Neural crest cell (in vitro differentiated cells): ENCODE data around the gene RND1. TPM values are rescaled to one million over a fixed set of nuclear protein-coding genes. Genes with fewer than 3 reads are reported as not detected.
A peak's percentile ranks its signal among the peaks of the same experiment; 100 is the strongest.

Experiments
- DNase-seq: peaks from one replicate; pipeline ENCODE4 v3.0.0; 2021; ENCODE audit warnings: low read depth, mixed read lengths, low spot score
- H3K27ac Mint-ChIP-seq: one replicate; pipeline ENCODE4 v1.8.0; 2021; ENCODE audit warnings: mild to moderate bottlenecking, mixed read lengths; ENCODE audit not compliant: unreplicated experiment
- H3K27me3 Mint-ChIP-seq: 2 replicates; pipeline ENCODE4 v1.8.0; 2021; ENCODE audit warnings: low read depth, mild to moderate bottlenecking, mixed read lengths
- H3K36me3 Mint-ChIP-seq: 2 replicates; pipeline ENCODE4 v1.8.0; 2021; ENCODE audit warnings: low read depth, mild to moderate bottlenecking, mixed read lengths
- H3K4me1 Mint-ChIP-seq: 2 replicates; pipeline ENCODE4 v1.8.0; 2021; ENCODE audit warnings: mixed read lengths
- H3K4me3 Mint-ChIP-seq: one replicate; pipeline ENCODE4 v1.8.0; 2021; ENCODE audit warnings: mild to moderate bottlenecking, mixed read lengths
- H3K9me3 Mint-ChIP-seq: 2 replicates; pipeline ENCODE4 v1.8.0; 2021; ENCODE audit warnings: mixed read lengths
- CTCF ChIP-seq: fragments of 200-600 bp; sonication (generic); conservative IDR thresholded peaks from 2 replicates; pipeline ENCODE4 v1.5.0; 2021; ENCODE audit warnings: antibody characterized with exemption, mild to moderate bottlenecking
- total RNA-seq: library from RNA; stranded (reverse); gene quantifications from 2 replicates; pipeline ENCODE4 v1.2.1, GENCODE V29; 2021

The RND1 gene
- total RNA-seq, 1 donor from 2014 or later = 4.2 TPM

DNA sequence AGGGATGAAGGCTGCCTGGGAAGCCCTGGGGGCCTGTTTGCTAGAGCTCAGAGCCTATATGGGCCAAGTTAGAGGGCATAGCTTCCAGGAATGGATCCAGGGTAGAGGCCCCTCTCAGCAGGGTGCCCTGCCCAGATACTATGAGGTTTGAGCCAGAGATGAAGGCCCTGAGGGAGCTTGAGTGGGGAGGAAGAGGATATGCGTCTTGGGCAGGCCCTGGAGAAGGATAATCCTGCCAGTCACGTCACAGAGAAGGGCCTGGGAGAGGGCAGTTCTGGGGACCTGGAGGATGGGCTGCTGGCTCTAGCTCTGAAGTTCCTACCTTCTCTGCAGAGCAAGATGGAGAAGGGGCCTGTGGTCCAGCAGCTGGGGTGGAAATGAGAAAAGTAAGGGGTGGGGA is 53.3 kb downstream of the RND1 start:
- no peak overlapping the region for H3K27ac Mint-ChIP-seq

GRCh38 chr12:48811437-48812090 is 54.1 kb downstream of the RND1 start:
- Mint-ChIP-seq H3K9me3 (no peaks in the 10 kb centered on the region), H3K4me1 (peaks cover 30% of the 10 kb centered on the region), H3K27ac (no peak overlapping the region), H3K27me3 (peaks cover 10% of the 10 kb centered on the region), H3K36me3 (no peaks in the 10 kb centered on the region), H3K4me3 (peak overlapping the region; percentile 80)
- no peak for DNase-seq
- no peak for TF ChIP-seq CTCF

More for the DNA sequence above, 53.3 kb downstream of the RND1 start:
- Mint-ChIP-seq H3K36me3 (no peaks in the 10 kb centered on the region), H3K4me1 (peaks cover 36% of the 10 kb centered on the region), H3K4me3 (peak overlapping the region; percentile 80), H3K9me3 (no peaks in the 10 kb centered on the region), H3K27me3 (peaks cover 13% of the 10 kb centered on the region)
- TF ChIP-seq CTCF = no peak
- DNase-seq = no peak

DNA sequence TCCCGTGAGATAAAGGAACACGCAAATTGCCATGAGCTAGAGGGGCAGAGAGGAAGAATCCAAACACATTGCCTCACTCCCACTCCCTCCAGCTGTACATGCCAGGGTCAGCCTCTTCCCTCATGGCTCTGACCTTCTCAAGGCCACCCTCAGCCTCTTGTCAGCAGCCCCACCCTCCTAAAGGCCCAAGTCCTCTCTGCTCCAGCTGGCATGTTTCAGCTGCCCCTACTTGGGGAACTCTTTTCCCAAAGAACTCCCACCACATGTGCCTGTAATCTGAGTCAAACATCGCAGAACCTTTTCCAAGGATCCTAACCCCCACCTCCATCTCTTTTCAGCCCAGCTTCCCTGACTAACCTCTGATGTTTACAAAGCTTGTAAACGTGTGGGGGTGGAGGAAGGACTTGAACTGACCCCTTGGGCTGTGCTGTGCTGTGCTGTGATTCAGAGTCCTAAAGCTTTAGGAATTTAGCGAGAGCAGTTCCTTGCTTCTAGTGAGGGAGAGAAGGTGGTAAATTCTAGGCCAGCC is 54.7 kb downstream of the RND1 start:
- no peak for TF ChIP-seq CTCF
- no peaks in the 10 kb centered on the region for H3K9me3 Mint-ChIP-seq
- H3K27me3 Mint-ChIP-seq = peaks cover 10% of the 10 kb centered on the region
- H3K4me1 Mint-ChIP-seq = peaks cover 25% of the 10 kb centered on the region
- no peak for DNase-seq
- no peaks in the 10 kb centered on the region for H3K36me3 Mint-ChIP-seq
- H3K4me3 Mint-ChIP-seq = peak overlapping the region; percentile 68
- no peak overlapping the region for H3K27ac Mint-ChIP-seq

GRCh38 chr12:48807981-48808380 is 57.7 kb downstream of the RND1 start:
- Mint-ChIP-seq H3K36me3 (no peaks in the 10 kb centered on the region), H3K27ac (no peak overlapping the region), H3K27me3 (peaks cover 4% of the 10 kb centered on the region), H3K9me3 (no peaks in the 10 kb centered on the region), H3K4me3 (no peak overlapping the region), H3K4me1 (peaks cover 15% of the 10 kb centered on the region)
- no peak for DNase-seq
- no peak for TF ChIP-seq CTCF

Other genes with a start within 250 kb of the RND1 start
- gene KANSL2, start 183.6 kb downstream of the RND1 start, total RNA-seq = 58.9 and 60.7 TPM in 2 replicates
- 57.0 and 58.3 TPM in 2 replicates for gene CCNT1, start 149.2 kb downstream of the RND1 start, total RNA-seq
- 79.5 and 81.0 TPM in 2 replicates for gene ADCY6, start 76.8 kb downstream of the RND1 start, total RNA-seq
- 57.4 and 59.7 TPM in 2 replicates for gene CACNB3, start 47.4 kb downstream of the RND1 start, total RNA-seq
- 119 and 124 TPM in 2 replicates for gene DDX23, start 13.7 kb downstream of the RND1 start, total RNA-seq
- gene FKBP11, start 59.6 kb upstream of the RND1 start, total RNA-seq = 15.1 and 18.6 TPM in 2 replicates
- 194 and 202 TPM in 2 replicates for gene ARF3, start 91.6 kb upstream of the RND1 start, total RNA-seq
- 1.3 and 1.8 TPM in 2 replicates for gene WNT10B, start 105.9 kb upstream of the RND1 start, total RNA-seq
- 1.2 and 2.1 TPM in 2 replicates for gene WNT1, start 112.5 kb upstream of the RND1 start, total RNA-seq
- 0.51 and 0.64 TPM in 2 replicates for gene DDN, start 133.5 kb upstream of the RND1 start, total RNA-seq
- 58.5 and 61.9 TPM in 2 replicates for gene PRKAG1, start 152.9 kb upstream of the RND1 start, total RNA-seq
- gene KMT2D, start 194.9 kb upstream of the RND1 start, total RNA-seq = 99.8 and 107 TPM in 2 replicates
- 1.2 and 2.1 TPM in 2 replicates for gene RHEBL1, start 204.1 kb upstream of the RND1 start, total RNA-seq
- 1.5 TPM in 2 replicates for gene DHH, start 228.9 kb upstream of the RND1 start, total RNA-seq
- gene LMBR1L, start 245.0 kb upstream of the RND1 start, total RNA-seq = 101 TPM in 2 replicates